HG02973 (cell line): Measurements from ENCODE around the gene RARG.

ENCODE experiments used
- ATAC-seq: cut with Tn5 transposase; IDR thresholded peaks from one replicate; pipeline ENCODE4 v1.9.1; 2021; ENCODE audit warnings: moderate library complexity; ENCODE audit not compliant: unreplicated experiment

RARG gene

DNA sequence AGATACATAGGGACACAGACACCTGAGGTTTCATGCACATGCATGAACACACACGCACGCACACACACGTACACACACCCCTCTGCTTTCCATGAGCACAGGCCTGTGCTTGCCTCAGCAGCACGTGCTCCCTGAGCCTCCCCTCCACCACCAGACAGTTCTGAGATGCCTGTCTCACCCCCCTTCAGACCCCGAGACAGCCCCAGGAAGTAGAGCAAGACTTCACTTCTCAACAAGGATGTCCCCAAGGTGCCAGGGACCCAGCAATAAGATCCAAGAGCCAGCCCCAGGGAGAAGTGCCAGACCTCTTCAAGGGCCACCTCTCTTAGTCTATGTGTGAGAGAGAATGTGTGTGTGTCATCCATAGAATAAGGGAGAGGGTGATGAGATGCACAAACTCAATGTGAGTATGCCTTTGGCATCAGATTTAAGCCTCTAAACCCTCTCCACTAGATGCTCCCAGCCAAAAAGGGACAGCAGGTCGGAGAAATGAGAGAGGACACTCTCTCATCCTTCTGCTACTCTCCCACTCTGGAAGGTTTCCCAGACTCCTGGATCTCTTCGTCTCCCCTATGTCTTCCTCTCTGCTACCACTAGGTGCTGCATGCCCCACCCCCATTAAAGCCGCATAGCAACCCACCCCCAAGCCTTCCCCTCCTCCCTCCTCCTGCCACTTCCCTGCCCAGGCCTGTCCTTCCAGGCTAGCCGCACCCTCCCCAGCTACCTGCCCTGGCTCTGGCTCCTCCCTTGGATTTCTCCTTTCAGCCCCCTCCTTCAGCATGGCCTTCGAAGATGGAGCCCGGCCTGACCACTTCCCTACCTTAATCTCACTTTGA is 7.7 kb downstream of the RARG start:
- no peak for ATAC-seq

- ATAC-seq: no peak
Observed at GRCh38 chr12:53223389-53224060, 8.5 kb downstream of the RARG start.

- no peak for ATAC-seq
Observed at GRCh38 chr12:53222806-53223261, 9.2 kb downstream of the RARG start.

DNA sequence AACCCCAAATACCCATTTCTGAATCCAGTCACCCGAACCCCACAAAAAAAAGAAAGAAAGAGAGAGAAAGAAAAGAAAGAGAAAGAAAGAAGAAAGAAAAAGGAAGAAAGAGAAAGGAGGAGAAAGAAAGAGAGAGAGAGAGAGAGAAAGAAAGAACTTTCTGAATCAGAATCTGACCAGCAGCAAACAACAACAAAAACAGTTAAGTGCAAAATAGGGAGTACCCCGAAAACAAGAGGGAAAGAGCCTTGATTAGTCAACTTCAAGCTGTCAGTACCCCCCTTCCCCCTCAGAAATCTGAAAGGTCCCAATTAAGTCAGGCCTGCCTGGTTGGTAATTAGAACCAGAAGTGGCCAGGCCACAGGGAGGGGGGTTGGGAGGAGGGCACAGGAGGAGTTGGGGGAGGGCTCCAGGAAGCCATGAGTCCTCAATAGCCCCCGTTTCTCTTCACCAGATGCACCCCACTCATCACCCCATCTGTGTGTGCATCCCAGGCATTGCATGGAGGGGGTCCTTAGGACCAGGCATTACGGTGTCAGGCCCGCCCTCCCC is 9.8 kb downstream of the RARG start:
- no peak for ATAC-seq

GRCh38 chr12:53221203-53222080 is 10.6 kb downstream of the RARG start:
- ATAC-seq: peak; percentile 17

- peak; percentile 40 for ATAC-seq
Observed at GRCh38 chr12:53220694-53221202, 11.3 kb downstream of the RARG start.

- peak; percentile 30 for ATAC-seq
Observed at GRCh38 chr12:53219956-53220693, 11.9 kb downstream of the RARG start.

DNA sequence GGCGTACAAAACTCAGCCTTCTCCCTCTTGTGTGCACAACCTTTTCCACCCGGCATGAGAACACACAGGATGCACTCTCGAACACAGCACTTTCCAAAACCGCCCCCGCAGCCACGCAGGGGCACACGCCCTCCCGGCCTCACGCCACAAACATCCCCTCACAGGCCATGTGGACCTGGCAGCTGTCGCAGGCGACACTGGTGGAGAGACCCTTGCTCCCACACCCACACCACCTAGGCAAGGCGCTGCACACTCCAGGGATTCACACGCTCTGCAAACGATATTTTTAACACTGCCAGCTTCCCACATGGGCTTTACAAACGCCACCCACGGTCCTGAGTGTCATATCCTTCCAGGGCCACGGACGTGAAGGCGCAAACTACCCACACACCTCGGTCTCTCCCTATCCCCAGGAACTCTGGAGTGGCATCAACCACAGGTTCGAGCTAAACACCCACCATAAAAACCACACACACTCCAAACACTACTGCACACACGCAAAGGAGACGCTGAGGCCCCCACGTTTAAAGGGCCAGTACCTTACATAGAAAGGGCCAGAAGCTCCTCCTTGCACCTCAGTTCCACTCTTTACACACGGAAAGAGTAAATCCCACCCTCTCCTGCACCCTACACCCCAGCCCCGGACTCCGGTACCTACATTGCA is 12.6 kb downstream of the RARG start:
- peak; percentile 7 for ATAC-seq

DNA sequence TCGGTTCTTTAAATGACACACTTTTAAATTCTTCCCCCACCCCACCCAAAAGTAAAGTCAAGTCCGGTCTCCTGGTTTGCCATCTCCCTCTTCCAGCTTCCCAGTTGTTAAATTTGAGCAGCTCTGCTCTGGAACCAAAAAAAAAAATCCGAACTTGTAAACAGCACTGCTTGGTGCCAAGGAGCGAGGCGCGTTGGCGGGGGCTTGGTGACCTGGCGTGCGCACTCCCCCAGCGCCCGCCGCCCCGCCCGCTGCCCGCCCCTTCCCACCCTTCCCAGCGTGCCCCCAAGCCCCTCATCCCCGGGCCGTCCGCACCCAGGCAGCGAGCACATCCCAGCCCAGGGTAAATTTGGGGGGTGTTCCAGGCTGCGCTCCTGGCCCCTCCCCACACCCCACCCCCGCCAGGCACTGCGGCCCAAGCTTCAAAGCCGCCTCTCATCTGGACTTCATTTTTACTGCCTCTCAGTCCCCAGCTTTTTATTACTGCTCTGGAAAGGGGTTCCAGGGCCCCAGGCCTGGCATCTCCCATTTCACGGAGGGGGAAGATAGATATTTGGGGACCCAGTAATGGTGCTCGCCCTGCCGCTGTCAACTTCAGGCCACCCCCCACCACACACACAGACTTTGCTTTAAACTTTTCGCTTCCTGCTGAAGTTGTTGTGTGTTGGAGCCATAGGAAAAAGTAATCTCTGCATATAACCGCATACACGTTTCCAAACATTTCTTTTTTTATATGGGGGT is 13.3 kb downstream of the RARG start:
- ATAC-seq: no peak

DNA sequence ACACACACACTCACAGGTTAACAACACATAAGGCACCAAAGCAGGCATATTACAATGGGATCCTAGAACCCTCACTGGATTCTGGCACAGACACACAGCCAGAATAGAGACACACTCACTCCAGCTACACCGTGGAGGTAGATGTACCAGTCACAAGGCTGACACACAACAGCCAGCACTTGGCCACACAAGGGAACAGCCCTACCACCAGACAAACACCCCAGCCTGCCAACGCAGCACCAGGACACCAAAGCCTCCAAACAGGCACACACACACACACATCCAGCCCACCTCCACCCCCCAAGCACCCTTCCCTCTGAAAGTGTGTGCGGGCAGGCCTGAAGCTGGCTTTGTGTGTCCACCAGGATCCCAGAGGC is 14.1 kb downstream of the RARG start:
- ATAC-seq: no peak

- no peak for ATAC-seq
Observed at GRCh38 chr12:53217051-53217930, 14.7 kb downstream of the RARG start.

- no peak for ATAC-seq
Observed at GRCh38 chr12:53215497-53215896, 16.5 kb downstream of the RARG start.

DNA sequence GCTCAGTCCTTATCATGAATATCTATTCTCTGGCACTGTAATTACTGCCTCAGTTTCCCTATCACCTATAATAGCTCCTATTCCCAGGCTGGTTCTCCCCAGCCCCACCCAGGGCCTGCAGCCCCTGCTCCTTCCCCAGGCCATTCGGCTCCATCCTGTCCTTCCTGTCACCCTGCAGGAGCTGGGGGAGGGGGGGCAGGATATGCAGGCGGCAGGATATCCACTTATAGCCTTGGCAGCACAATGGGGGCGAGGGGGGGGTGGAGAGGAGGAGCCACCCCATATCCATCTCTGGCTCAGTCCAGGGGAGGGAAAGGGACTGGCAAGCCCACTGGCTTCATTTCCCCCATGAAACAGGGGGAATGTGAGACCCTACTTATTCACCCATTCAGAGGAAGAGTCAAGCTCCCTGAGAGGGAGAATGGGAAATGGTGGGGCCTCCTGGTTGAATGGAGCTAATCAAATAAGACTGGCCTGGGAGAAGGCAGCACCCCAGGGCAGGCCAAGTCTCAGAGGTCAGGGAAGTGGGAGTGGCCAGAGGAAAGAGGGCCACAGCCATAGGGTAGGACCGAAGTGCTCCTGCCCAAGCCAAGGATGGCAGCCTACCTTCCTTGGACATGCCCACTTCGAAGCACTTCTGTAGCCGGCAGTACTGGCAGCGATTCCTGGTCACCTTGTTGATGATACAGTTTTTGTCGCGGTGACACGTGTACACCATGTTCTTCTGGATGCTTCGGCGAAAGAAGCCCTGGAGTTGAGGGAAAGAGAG is 17.1 kb downstream of the RARG start:
- no peak for ATAC-seq

- no peak for ATAC-seq
Observed at GRCh38 chr12:53214221-53214620, 17.8 kb downstream of the RARG start.

DNA sequence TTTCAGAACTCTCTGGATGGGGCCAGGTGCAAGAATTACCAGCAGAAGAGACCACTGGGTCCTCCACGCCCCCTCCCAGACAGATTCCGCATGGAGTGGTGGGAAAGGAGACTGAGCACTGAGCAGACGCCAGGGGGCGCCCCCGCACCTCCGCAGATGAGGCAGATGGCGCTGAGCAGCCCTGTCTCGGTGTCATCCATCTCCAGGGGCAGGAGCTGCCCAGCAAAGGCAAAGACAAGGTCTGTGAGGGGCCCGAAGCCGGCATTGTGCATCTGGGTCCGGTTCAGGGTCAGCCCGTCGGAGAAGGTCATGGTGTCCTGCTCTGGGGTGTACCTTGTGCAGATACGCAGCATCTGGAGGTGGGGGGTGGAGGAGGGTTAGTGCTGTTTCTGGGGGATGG is 18.7 kb downstream of the RARG start:
- no peak for ATAC-seq

GRCh38 chr12:53212931-53213330 is 19.1 kb downstream of the RARG start:
- ATAC-seq: no peak
